ENCODE measurements around the gene TAOK3.
"Not testable (repeated sequence)": the region's sequence is repeated elsewhere in the genome, so short reads cannot be mapped to it uniquely, and the experiment has no call there.

TAOK3 gene

DNA sequence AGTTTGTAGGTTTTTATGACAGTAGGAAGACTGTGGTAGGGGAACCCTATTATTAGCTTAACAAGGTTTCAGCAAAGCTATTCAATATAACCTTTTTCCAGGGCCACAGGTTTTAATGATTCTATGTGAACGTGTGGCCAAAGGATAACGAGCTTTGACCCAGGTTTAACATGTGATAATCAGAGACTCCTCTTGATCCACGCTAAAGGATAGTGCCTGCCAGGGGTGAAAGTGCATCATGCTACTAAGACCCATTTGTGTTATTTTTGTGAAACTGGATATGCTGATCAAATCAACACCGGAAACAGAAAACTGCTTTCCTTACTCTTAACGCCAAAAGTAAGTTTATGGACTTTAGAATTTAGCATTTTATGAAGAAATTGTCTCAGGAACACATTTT lies 909 bp upstream of the TAOK3 start:
- DNase-seq = no peak

DNA sequence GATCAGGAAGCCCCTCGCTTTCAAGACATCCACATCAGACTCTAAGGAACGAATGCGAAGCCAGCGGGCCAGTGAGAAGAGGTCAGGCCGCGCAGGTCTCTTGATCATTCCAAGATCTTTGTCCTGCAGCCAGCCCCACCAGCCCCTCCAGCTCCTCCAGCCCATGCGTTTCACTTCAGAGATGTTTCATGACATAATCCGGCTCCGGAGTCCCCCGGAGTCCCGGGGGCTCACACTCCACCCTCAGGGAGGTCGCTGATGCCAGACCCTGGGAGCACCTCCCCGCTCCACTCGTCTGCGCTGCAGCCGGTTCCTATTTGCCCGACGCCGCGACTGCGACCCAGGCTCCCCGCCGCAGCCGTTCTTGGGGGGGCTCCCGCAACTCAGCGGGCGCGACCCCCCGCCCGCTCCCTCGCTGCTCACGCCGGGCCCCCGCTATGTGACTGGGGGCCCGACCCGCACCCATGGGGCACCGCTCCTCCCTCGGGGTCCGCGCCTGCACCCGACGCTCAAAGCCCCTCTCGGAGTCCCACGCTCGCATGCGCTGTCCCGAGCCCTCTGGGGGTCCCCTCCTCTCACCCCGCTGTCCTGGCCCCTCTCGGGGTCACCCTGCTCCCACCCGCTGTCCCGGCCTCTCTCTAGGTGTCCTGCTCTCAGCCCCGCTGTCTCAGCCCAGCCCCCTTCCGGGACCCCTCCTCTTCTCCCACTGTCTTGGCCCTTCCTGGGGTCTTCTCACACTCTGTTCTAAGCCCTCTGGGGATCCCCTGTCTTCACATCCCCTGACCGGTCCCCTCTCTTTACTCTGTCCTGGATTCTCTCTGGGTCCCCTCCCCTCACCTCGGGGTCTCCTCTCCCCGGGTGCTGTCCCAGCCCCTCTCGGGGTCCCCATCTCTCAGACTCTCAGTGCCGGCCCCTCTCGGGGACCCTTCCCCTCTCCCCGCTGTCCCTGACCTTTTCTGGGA lies 1.1 kb downstream of the TAOK3 start:
- DNase-seq = no peak

GRCh38 chr12:118370601-118371000 lies 2.1 kb downstream of the TAOK3 start:
- no peak for DNase-seq

DNA sequence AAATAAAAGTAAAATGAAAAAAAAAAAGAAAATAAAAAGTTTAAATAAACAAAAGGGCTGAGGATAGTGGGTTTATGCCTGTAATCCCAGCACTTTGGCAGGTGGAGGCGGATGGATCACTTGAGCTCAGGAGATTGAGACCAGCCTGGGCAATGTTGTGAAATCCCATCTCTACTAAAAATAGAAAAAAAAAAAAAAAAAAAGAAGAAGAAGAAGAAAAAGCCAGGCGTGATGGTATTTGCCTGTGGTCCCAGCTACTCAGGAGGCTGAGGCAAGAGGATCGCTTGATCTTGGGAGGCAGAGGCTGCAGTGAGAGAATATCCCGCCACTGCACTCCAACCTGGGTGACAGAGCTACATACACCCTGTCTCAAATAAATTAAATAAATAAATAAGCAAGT lies 3.9 kb downstream of the TAOK3 start:
- no peak for DNase-seq

- DNase-seq = no peak
Measured at GRCh38 chr12:118361889-118362288, 10.8 kb downstream of the TAOK3 start.

DNA sequence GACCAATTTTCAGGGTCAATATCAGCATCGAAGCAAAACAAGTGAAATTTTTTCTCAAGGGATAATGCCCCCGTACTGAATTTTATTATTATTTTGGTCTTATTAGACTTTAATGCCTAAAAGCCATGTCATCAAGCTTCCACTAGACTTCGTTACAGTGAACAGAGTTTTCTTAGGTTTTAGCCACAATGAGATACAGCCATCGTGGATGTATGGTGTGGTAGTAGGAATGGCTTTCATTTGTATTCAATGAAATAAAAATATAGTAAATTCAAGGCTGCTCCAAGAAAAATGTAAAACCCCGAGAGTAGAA lies 11.7 kb downstream of the TAOK3 start:
- no peak for DNase-seq

DNA sequence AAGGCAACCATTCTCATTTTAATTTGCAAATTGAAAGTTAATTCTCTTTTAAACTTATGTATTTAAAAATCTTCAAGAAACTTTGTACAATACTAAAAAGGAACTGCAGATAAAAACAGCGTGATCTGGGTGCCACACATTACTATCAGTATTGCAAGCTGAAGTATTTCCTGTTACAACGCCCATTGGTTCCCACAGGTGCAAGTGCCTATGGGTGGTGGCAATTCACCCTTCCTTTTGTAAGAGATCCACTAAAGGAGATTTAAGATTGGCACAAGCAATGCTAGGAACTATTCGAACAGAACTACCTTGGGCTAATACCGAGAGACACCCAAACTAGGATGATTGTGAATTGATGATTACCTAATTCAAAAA lies 13.2 kb downstream of the TAOK3 start:
- peak in 1 of 2 donors; percentile 56 for DNase-seq

- DNase-seq = peak in 1 of 2 donors; percentile 25
Measured at GRCh38 chr12:118358612-118359540, 13.8 kb downstream of the TAOK3 start.

DNA sequence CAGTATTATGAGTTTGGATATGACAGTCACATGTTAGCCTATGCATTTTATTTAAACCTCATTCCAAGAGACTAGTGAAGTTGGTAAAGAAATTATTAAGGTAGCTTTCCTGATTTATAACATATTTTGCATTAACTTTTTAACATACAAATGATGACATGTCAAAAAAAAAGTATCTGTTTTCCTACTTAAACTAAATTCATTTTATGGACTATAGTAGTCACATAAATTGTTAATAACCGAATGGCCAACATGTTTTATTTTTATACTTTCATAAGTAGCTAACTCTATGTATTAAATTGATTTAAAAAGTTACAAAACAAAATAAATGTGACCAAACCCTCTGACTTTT lies 14.7 kb downstream of the TAOK3 start:
- DNase-seq = no peak

DNA sequence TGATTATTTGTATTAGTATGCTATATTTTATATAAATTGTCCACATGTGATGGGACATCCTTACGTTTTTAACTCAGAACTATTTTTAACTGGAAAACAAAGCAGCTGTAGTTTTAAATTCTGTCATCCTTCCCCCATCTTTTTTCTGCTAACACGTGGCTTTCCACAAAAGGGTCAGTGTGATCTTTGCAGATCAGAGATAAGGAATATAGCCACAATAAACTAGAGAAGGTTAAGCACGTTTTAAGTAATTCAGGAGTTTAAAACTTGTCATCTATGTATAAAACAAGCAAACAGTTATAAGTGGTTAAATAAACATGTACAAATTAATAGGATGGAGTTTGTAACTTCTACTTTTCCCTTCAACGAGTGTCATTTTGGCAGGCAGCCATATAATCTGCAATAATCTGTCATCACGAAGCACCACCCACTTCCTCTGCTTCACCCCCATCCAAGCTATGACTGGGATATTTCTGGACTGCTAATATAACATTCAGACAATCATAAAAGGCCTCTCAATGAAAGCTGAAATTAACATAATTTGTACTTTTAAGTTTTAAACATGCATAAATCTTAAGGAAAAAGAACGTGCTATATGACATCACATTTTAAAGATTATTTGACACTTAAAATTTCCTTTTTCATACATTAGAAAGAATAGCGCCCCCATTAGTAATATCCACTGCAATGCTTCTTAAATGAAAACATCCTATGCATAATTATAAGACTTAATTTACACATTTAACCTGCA lies 15.3 kb downstream of the TAOK3 start:
- peak; percentile 63 to 71 for DNase-seq

GRCh38 chr12:118356809-118357256 lies 15.9 kb downstream of the TAOK3 start:
- DNase-seq = no peak

- DNase-seq = no peak
Measured at GRCh38 chr12:118355843-118356242, 16.9 kb downstream of the TAOK3 start.

DNA sequence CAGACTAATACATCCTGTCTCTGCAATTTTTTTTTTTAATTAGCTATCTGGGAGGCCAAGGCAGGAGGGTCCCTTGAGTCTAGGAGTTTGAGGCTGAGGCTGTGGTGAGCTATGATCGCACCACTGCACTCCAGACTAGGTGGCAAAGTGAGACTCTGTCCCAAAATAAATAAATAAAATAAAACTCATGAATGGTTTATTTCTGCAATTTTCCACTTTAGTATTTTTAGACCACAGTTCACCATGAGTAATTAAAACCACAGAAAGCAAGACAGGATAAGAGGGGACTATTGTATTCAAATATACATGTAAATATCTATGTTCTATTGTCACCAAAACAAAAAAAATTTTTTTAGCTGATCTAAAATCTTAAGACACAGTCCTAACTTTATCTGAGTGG lies 17.8 kb downstream of the TAOK3 start:
- DNase-seq = no peak

DNA sequence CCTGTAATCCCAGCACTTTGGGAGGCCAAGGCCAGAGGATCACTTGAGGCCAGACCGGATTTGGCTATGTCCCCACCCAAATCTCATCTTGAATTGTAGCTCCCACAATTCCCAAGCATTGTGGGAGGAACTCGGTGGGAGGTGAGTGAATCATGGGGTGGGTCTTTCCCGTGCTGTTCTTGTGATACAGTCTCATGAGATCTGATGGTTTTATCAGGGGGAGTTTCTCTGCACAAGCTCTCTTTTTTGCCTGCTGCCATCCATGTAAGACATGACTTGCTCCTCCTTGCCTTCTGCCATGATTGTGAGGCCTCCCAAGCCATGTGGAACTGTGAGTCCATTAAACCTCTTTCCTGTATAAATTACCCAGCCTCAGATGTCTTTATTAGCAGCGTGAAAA lies 18.2 kb downstream of the TAOK3 start:
- not testable (repeated sequence) for DNase-seq

GRCh38 chr12:118353721-118354120 lies 19.0 kb downstream of the TAOK3 start:
- no peak for DNase-seq

DNA sequence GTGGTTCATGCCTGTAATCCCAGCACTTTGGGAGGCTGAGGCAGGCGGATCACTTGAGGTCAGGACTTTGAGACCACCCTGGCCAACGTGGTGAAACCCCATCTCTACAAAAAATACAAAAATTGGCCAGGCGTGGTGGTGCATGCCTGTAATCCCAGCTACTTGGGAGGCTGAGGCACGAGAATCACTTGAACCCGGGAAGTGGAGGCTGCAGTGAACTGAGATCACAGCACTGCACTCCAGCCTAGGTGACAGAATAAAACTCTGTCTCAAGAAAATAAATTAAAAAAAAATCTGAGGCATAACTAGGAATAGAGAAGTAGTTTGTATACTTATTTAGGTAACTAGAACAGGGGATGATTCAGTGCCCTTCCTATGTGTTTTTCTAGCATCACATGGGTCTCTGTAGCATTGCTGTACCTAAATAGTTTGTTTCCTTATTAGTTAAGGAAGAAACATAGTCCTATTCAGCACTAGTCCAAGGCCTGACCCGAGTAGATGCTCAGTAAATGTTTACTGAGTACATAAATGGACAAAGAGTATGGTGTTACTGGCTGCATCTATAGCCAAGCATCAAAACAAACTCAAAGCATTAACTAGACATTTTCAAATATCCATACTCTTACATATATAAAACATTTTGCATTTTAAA lies 21.7 kb downstream of the TAOK3 start:
- DNase-seq = no peak

GRCh38 chr12:118347916-118348315 lies 24.8 kb downstream of the TAOK3 start:
- no peak for DNase-seq

- DNase-seq = no peak
Measured at GRCh38 chr12:118346895-118347294, 25.8 kb downstream of the TAOK3 start.

DNA sequence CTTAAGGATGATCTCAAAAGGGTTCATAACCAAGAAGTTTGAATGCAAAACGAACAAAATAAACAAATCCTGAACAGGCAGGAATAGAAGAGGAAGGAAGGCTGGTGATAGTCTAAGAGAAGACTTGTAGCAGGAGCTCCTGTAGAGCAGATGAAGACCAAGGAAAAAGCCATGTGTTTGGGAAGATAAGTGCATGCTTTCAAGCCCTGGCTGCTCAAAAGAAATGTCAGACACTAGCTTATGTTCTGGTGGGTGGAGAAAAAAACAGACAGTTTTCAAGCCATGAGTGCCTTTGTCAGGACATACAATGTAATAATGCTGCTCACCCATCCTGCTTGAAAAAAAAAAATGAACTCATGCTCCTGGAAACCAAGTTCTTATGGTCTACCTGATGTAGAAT lies 27.4 kb downstream of the TAOK3 start:
- DNase-seq = no peak

GRCh38 chr12:118344829-118345228 lies 27.9 kb downstream of the TAOK3 start:
- no peak for DNase-seq

GRCh38 chr12:118342090-118342489 lies 30.6 kb downstream of the TAOK3 start:
- DNase-seq = no peak

DNA sequence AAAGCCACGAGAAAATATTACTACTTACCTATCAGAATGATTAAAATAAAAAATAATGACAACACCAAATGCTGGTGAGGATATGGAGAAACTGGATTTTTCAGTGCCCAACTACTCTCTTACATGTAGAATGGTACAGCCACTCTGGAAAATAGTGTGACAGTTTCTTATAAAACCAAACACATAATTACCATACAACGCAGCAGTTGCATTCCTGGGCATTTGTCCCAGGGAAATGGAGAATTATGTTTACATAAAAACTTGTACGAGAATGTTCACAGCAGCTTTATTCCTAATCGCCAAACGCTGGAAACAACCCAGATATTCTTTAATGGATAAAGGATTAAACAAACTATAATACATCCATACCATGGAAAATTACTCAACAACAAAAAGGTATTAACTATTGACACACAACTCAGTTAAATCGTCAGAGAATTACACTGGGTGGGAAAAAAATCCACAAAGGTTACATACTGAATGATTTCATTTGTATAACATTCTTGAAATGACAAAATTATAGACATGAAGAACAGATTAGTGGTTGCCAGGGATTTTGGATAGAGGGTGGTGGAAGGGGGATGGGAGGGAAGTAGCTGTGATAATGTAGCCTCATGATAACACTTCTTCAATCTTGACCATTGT lies 35.4 kb downstream of the TAOK3 start:
- DNase-seq = no peak
